IMR-90 (cell line): Measurements from ENCODE around the gene SERTAD4. TPM values are rescaled to one million over a fixed set of nuclear protein-coding genes. Genes with fewer than 3 reads are reported as not detected.

Source experiments
- ATAC-seq: fragments of 200-7000 bp; cut with Tn5 transposase; 2 replicates; pipeline ENCODE4 v1.9.1; 2020; ENCODE audit warnings: low read depth, mild to moderate bottlenecking, moderate library complexity
- Bru-seq: library from RNA; stranded (reverse); fragments of 400-500 nt; gene quantifications from one replicate; lab custom pipeline; 2021; lab: Mats Ljungman, UMichigan
- BruChase-seq, 2 experiments: library from RNA; stranded (reverse); fragments of 400-500 nt; gene quantifications; one replicate each; lab custom pipeline; 2021; lab: Mats Ljungman, UMichigan
- BruUV-seq: library from RNA; stranded (reverse); fragments of 400-500 nt; replicated peaks from 2 replicates; lab custom pipeline; 2021; lab: Mats Ljungman, UMichigan
- CTCF ChIA-PET: fragments of 300-600 bp; formaldehyde crosslinking; extraction: SDS; loops from one replicate; lab custom pipeline; 2021; ENCODE audit warnings: antibody characterized with exemption; lab: Yijun Ruan, JAX
- POLR2A ChIA-PET: fragments of 300-600 bp; sonication (Branson Sonifier 250); formaldehyde crosslinking; loops from one replicate; lab custom pipeline; 2022; ENCODE audit warnings: antibody characterized with exemption; ENCODE audit not compliant: unreplicated experiment; lab: Charles Lee
- DNase-seq: peaks from one replicate; pipeline ENCODE4 v3.0.0; 2013
- H2AFZ ChIP-seq: replicated peaks from 2 replicates; pipeline ENCODE3; 2013; ENCODE audit warnings: low read length, mild to moderate bottlenecking; ENCODE audit not compliant: poor library complexity
- H2AK5ac ChIP-seq: 2 replicates; pipeline ENCODE4 v1.6.1; 2013; ENCODE audit warnings: low read depth, low read length, inconsistent platforms
- H2AK9ac ChIP-seq: replicated peaks from 2 replicates; pipeline ENCODE3; 2013; ENCODE audit warnings: mild to moderate bottlenecking, low read depth, low read length, moderate library complexity; ENCODE audit not compliant: poor library complexity
- H2BK120ac ChIP-seq: 2 replicates; pipeline ENCODE4 v1.6.1; 2013; ENCODE audit warnings: low read depth, low read length, inconsistent platforms
- H2BK15ac ChIP-seq: 3 replicates; pipeline ENCODE4 v1.6.1; 2013; ENCODE audit warnings: low read depth, low read length, inconsistent platforms
- H2BK20ac ChIP-seq: 2 replicates; pipeline ENCODE4 v1.6.1; 2013; ENCODE audit warnings: low read depth, mild to moderate bottlenecking, inconsistent platforms, low read length, moderate library complexity
- H2BK5ac ChIP-seq: 2 replicates; pipeline ENCODE4 v1.6.1; 2013; ENCODE audit warnings: mild to moderate bottlenecking, low read depth, low read length, inconsistent platforms; ENCODE audit not compliant: poor library complexity, severe bottlenecking
- H3K14ac ChIP-seq: replicated peaks from 2 replicates; pipeline ENCODE4 v1.6.1; 2013; ENCODE audit warnings: low read depth, low read length, inconsistent platforms
- H3K18ac ChIP-seq: 2 replicates; pipeline ENCODE4 v1.6.1; 2013; ENCODE audit warnings: low read depth, low read length, control low read depth
- H3K23ac ChIP-seq: 2 replicates; pipeline ENCODE4 v1.6.1; 2013; ENCODE audit warnings: low read depth, low read length, inconsistent platforms
- H3K27ac ChIP-seq: 2 replicates; pipeline ENCODE4 v1.5.1; 2013; ENCODE audit warnings: mild to moderate bottlenecking, control low read depth, low read length; ENCODE audit not compliant: insufficient read depth
- H3K27me3 ChIP-seq: 2 replicates; pipeline ENCODE4 v1.6.1; 2013; ENCODE audit warnings: low read length; ENCODE audit not compliant: control insufficient read depth, insufficient read depth
- H3K36me3 ChIP-seq: 2 replicates; pipeline ENCODE4 v1.6.1; 2013; ENCODE audit warnings: low read length, mixed read lengths; ENCODE audit not compliant: control insufficient read depth, insufficient read depth
- H3K4ac ChIP-seq: 2 replicates; pipeline ENCODE4 v1.6.1; 2013; ENCODE audit warnings: low read depth, low read length, inconsistent platforms
- H3K4me1 ChIP-seq: 2 replicates; pipeline ENCODE4 v1.6.1; 2013; ENCODE audit warnings: low read length, mixed read lengths; ENCODE audit not compliant: control insufficient read depth, insufficient read depth
- H3K4me2 ChIP-seq: 2 replicates; pipeline ENCODE4 v1.6.1; 2013; ENCODE audit warnings: low read depth, mild to moderate bottlenecking, control low read depth, low read length, moderate library complexity
- H3K4me3 ChIP-seq: 2 replicates; pipeline ENCODE4 v1.5.1; 2013; ENCODE audit warnings: low read depth, mild to moderate bottlenecking, control low read depth, low read length, moderate library complexity; ENCODE audit not compliant: insufficient read depth
- H3K56ac ChIP-seq: 2 replicates; pipeline ENCODE4 v1.6.1; 2013; ENCODE audit warnings: low read length, inconsistent platforms; ENCODE audit not compliant: insufficient read depth; ENCODE audit errors: extremely low read depth
- H3K79me1 ChIP-seq, 2 experiments: 2 replicates each; pipeline ENCODE4 v1.6.1; 2013; ENCODE audit warnings: low read length in 2 of 2, inconsistent platforms in 1 of 2, low read depth in 1 of 2
- H3K9ac ChIP-seq: 2 replicates; pipeline ENCODE4 v1.6.1; 2013; ENCODE audit warnings: low read depth, low read length, control low read depth
- H3K9me1 ChIP-seq: 2 replicates; pipeline ENCODE4 v1.6.1; 2013; ENCODE audit warnings: low read length, inconsistent platforms; ENCODE audit not compliant: insufficient read depth
- H3K9me3 ChIP-seq: 2 replicates; pipeline ENCODE4 v1.6.1; 2013; ENCODE audit warnings: low read length; ENCODE audit not compliant: control insufficient read depth, insufficient read depth
- H4K20me1 ChIP-seq: 2 replicates; pipeline ENCODE4 v1.6.1; 2013; ENCODE audit warnings: low read length, inconsistent platforms; ENCODE audit not compliant: insufficient read depth
- H4K5ac ChIP-seq: 2 replicates; pipeline ENCODE4 v1.6.1; 2013; ENCODE audit warnings: mild to moderate bottlenecking, low read depth, low read length, control low read depth
- H4K8ac ChIP-seq, 2 experiments: 2 replicates each; pipeline ENCODE4 v1.6.1; 2013; ENCODE audit warnings: low read depth in 2 of 2, low read length in 2 of 2, control low read depth in 1 of 2, inconsistent platforms in 1 of 2
- H4K91ac ChIP-seq: 2 replicates; pipeline ENCODE4 v1.6.1; 2013; ENCODE audit warnings: low read depth, low read length, inconsistent platforms; ENCODE audit not compliant: insufficient read depth
- BHLHE40 ChIP-seq: fragments of 150-350 bp; IDR thresholded peaks from 2 replicates; pipeline ENCODE4 v1.6.1; 2016; ENCODE audit warnings: mild to moderate bottlenecking, low read depth, low read length
- CEBPB ChIP-seq: IDR thresholded peaks from 2 replicates; pipeline ENCODE4 v1.6.1; 2012; ENCODE audit warnings: low read depth, low read length, improper control_type of control experiment
- CHD1 ChIP-seq: IDR thresholded peaks from 2 replicates; pipeline ENCODE4 v1.6.1; 2012; ENCODE audit warnings: low read depth, low read length, improper control_type of control experiment
- MAFK ChIP-seq: IDR thresholded peaks from 2 replicates; pipeline ENCODE4 v1.6.1; 2012; ENCODE audit warnings: low read depth, low read length, improper control_type of control experiment
- MAZ ChIP-seq: IDR thresholded peaks from 2 replicates; pipeline ENCODE4 v1.6.1; 2012; ENCODE audit warnings: low read depth, mild to moderate bottlenecking, low read length, improper control_type of control experiment, moderate library complexity, borderline replicate concordance
- MXI1 ChIP-seq: IDR thresholded peaks from 2 replicates; pipeline ENCODE4 v1.6.1; 2012; ENCODE audit warnings: low read depth, mild to moderate bottlenecking, low read length, moderate library complexity, borderline replicate concordance
- NFE2L2 ChIP-seq: fragments of 150-350 bp; IDR thresholded peaks from 2 replicates; pipeline ENCODE4 v1.6.1; 2016; ENCODE audit warnings: low read depth, mild to moderate bottlenecking, low read length
- POLR2A ChIP-seq: IDR thresholded peaks from 2 replicates; pipeline ENCODE4 v1.6.1; 2012; ENCODE audit warnings: mild to moderate bottlenecking, low read depth, low read length
- RAD21 ChIP-seq: IDR thresholded peaks from 2 replicates; pipeline ENCODE4 v1.6.1; 2012; ENCODE audit warnings: low read length, improper control_type of control experiment
- SMC3 ChIP-seq: fragments of 150-350 bp; IDR thresholded peaks from 2 replicates; pipeline ENCODE4 v1.6.1; 2016; ENCODE audit warnings: low read depth, mild to moderate bottlenecking, antibody characterized with exemption, low read length, moderate library complexity
- WGBS, 2 experiments: methylation state at CpG; one replicate each; pipeline versions ENCODE4 v1.1.5 to v1.1.7; 2013; ENCODE audit warnings: missing lambda C conversion rate in 2 of 2; ENCODE audit not compliant: insufficient read length in 1 of 2; ENCODE audit errors: extremely low coverage in 2 of 2; 5-methylcytosine and 5-hydroxymethylcytosine counted together
- dilution Hi-C: fragments of 300-500 bp; cut with HindIII; formaldehyde crosslinking; loops from one replicate; pipeline ENCODE4 v1.14.3; 2018; ENCODE audit warnings: low sequenced_read_pairs; ENCODE audit not compliant: unreplicated experiment
- in situ Hi-C: fragments of 300-500 bp; cut with MboI; formaldehyde crosslinking; loops from 3 replicates; pipeline ENCODE4 v1.14.3; 2019; ENCODE audit warnings: low sequenced_read_pairs, inconsistent platforms, mixed read lengths
- intact Hi-C: fragments of 100-400 bp; cut with micrococcal nuclease; formaldehyde crosslinking; loops from 2 replicates; pipeline ENCODE4 v1.10.0; 2022
- long read RNA-seq: library from polyadenylated mRNA; unstranded; transcript quantifications from one replicate; pipeline ENCODE4 v2.0.0, GENCODE V29; 2021; ENCODE audit not compliant: unreplicated experiment
- polyA plus RNA-seq, 3 experiments: library from polyadenylated mRNA; depleted of rRNA; stranded (reverse); fragments of >200 nt; gene quantifications; 2 replicates each; pipeline ENCODE4 v1.2.3, GENCODE V29; 2012; ENCODE audit warnings: low replicate concordance in 1 of 3
- total RNA-seq: library from RNA; depleted of rRNA; stranded (reverse); fragments of >200 nt; gene quantifications from 2 replicates; pipeline ENCODE4 v1.2.3, GENCODE V29; 2012; rRNA removed
- TF ChIP-seq, protein P1 (sequence below): conservative IDR thresholded peaks from 2 replicates; pipeline ENCODE4 v1.5.1; 2012; ENCODE audit warnings: mild to moderate bottlenecking, low read depth, low read length, improper control_type of control experiment

The SERTAD4 gene
- total RNA-seq (under 0.01 TPM in 2 replicates), polyA plus RNA-seq (2012; rRNA removed) (0.07 and 0.22 TPM in 2 replicates), Bru-seq, nascent RNA (percentile 25 among the genes with signal in this experiment), BruChase-seq, experiment 1, labeled RNA remaining after a 6-hour chase (percentile 31 among the genes with signal in this experiment), BruChase-seq, experiment 2, labeled RNA remaining after a 2-hour chase (percentile 28 among the genes with signal in this experiment)
- polyA plus RNA-seq (2012; cell fraction: cytosol; rRNA removed) = 0.01 and 0.04 TPM in 2 replicates
- 0.03 and 0.11 TPM in 2 replicates for polyA plus RNA-seq (2012; cell fraction: nucleus; rRNA removed; ENCODE audit: low replicate concordance)
- long read RNA-seq = 0 reads

DNA sequence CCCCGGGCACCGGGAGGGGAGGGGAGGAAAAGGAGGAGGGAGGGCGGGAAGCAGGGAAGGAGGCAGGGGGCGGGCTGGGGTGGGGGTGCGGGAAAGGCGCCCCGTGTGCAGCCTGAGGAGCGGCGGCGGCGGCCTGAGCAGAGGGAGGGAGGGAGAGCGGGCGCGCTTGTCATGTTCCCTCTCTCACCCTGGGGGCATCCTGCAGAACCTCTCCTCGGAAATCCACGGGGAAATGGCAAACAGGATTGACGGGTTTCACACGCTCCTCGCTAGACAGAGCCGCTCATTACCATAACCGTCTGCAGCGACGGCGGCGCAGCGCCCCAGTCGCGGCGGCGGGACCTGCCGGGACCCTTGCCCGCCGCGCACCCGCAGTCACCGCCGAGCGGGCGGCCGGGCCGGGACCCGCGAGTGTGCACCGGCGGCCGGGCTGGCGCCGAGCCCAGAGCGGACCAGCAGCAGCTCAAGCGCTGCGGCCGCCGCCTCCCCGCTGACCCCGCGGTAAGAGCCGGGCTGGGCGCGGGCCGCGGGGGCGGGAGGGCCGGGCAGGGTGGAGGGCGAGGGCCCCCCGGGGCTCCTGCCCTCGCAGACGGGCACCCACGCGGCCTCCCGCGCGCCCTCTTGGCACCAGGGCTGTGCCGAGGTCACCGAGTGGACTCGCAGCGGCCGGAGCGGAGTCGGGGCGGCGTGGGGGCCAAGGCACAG is at the start of gene SERTAD4:
Gene SERTAD4, plus strand, starts transcription at position 286 of the 705 bp plus-strand sequence. CDS start 5,165 bp downstream, outside the sequence.
- ChIA-PET CTCF (interaction anchor here (0.6 to 1.7 kb wide), 3 partner anchors 10 to 89 kb away, joined by 3 to 5 read pairs (median 3); no protein-coding TSS in a partner anchor), POLR2A (interaction anchor here (0.6 kb wide), 1 partner anchor 82 kb away, joined by 3 read pairs; no protein-coding TSS in a partner anchor)
- Histone ChIP-seq H3K79me1 (no peaks in the 10 kb centered on the region), H2AFZ (peak within 1 kb of the TSS; percentile 93), H3K4me2 (peak within 1 kb of the TSS; percentile 96), H2BK20ac (peak within 1 kb of the TSS; percentile 44; the same call in 1 of the 2 replicates), H2AK5ac (no peak within 1 kb of the TSS), H3K4ac (peak within 1 kb of the TSS; percentile 95), H3K14ac (peak within 1 kb of the TSS; percentile 73; the same call in 1 of the 2 replicates), H4K8ac (peak within 1 kb of the TSS in 1 of 2 experiments; percentile 75; a peak in 1 of 4 replicates), H2BK5ac (no peak within 1 kb of the TSS), H3K56ac (no peak within 1 kb of the TSS; the same call in 1 of the 2 replicates), H3K9ac (no peak within 1 kb of the TSS), H3K9me3 (no peaks in the 10 kb centered on the region), H2BK120ac (peak within 1 kb of the TSS; percentile 97), H2BK15ac (no peak within 1 kb of the TSS), H3K9me1 (peaks cover 8% of the 10 kb centered on the region; the same call in 1 of the 2 replicates), H3K4me3 (peak within 1 kb of the TSS; percentile 60), H4K91ac (peak within 1 kb of the TSS; percentile 23), H3K4me1 (peaks cover 7% of the 10 kb centered on the region; the same call in 1 of the 2 replicates), H4K5ac (no peak within 1 kb of the TSS), H3K18ac (peak within 1 kb of the TSS; percentile 58; the same call in 1 of the 2 replicates), H4K20me1 (no peaks in the 10 kb centered on the region), H3K27me3 (peaks cover 55% of the 10 kb centered on the region), H3K36me3 (no peaks in the 10 kb centered on the region), H3K23ac (peak within 1 kb of the TSS; percentile 72; the same call in 1 of the 2 replicates), H2AK9ac (peak within 1 kb of the TSS; percentile 79), H3K27ac (peak within 1 kb of the TSS; percentile 36; the same call in 1 of the 2 replicates)
- no TSS peak for BruUV-seq
- in situ Hi-C loops (no loop called here), intact Hi-C loops (no loop called here), dilution Hi-C loops (no loop called here)
- ATAC-seq = peak; percentile 27
- DNase-seq = no peak
- WGBS, 2 experiments = 2% methylated on average over 19 of the region's 81 CpGs; no CpG with 5 or more reads in 1 of the 2 experiments
- no peak for TF ChIP-seq MXI1
- no peak for TF ChIP-seq POLR2A
- no peak for TF ChIP-seq CEBPB
- TF ChIP-seq MAZ = no peak
- TF ChIP-seq CHD1 = no peak
- no peak for TF ChIP-seq RAD21
- no peak for TF ChIP-seq MAFK
- TF ChIP-seq, protein P1, sequence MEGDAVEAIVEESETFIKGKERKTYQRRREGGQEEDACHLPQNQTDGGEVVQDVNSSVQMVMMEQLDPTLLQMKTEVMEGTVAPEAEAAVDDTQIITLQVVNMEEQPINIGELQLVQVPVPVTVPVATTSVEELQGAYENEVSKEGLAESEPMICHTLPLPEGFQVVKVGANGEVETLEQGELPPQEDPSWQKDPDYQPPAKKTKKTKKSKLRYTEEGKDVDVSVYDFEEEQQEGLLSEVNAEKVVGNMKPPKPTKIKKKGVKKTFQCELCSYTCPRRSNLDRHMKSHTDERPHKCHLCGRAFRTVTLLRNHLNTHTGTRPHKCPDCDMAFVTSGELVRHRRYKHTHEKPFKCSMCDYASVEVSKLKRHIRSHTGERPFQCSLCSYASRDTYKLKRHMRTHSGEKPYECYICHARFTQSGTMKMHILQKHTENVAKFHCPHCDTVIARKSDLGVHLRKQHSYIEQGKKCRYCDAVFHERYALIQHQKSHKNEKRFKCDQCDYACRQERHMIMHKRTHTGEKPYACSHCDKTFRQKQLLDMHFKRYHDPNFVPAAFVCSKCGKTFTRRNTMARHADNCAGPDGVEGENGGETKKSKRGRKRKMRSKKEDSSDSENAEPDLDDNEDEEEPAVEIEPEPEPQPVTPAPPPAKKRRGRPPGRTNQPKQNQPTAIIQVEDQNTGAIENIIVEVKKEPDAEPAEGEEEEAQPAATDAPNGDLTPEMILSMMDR = no peak
- TF ChIP-seq BHLHE40 = no peak
- TF ChIP-seq NFE2L2 = no peak
- TF ChIP-seq SMC3 = no peak
